Measurements from ENCODE around the gene EXOC6.

DNA sequence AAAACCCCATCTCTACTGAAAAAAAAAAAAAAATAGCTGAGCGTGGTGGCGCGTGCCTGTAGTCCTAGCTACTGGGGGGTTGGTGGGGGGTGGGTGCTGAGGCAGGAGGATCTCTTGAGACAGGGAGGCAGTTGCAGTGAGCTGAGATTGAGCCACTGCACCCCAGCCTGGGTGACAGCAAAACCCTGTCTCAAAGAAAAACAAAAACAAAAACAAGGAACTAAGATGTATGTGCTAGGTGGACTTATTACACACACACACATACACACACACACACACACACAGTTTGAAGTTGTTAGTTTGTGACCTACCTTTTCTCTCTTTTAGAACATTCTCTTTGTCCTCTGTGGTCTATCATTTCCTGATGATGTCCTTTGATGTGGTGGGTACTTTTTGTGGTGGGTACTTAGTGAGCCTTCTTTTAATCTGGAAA is 53.5 kb downstream of the EXOC6 start:
- no peak for TF ChIP-seq GATA2 (IDR thresholded peaks at IDR 0.05; ENCODE audit: low read depth, low read length)
- no peak for TF ChIP-seq GATA3 (IDR thresholded peaks at IDR 0.05; ENCODE audit: low read depth, low read length)
